Chondrocyte (in vitro differentiated cells): Measurements from ENCODE around the gene C16orf54. TPM values are rescaled to one million over a fixed set of nuclear protein-coding genes. Genes with fewer than 3 reads are reported as not detected.

ENCODE experiments used
- DNase-seq: peaks from one replicate; pipeline ENCODE4 v3.0.0; 2021; ENCODE audit warnings: mixed read lengths, low spot score
- H3K27ac Mint-ChIP-seq: one replicate; pipeline ENCODE4 v1.8.0; 2021; ENCODE audit warnings: mild to moderate bottlenecking, moderate library complexity, mixed read lengths; ENCODE audit not compliant: unreplicated experiment
- H3K27me3 Mint-ChIP-seq: 2 replicates; pipeline ENCODE4 v1.8.0; 2021; ENCODE audit warnings: low read depth, mixed read lengths
- H3K36me3 Mint-ChIP-seq: 2 replicates; pipeline ENCODE4 v1.8.0; 2021; ENCODE audit warnings: low read depth, mixed read lengths
- H3K4me1 Mint-ChIP-seq: 2 replicates; pipeline ENCODE4 v1.8.0; 2021; ENCODE audit warnings: low read depth, mild to moderate bottlenecking, mixed read lengths
- H3K4me3 Mint-ChIP-seq: one replicate; pipeline ENCODE4 v1.8.0; 2021; ENCODE audit warnings: mild to moderate bottlenecking, moderate library complexity, mixed read lengths; ENCODE audit not compliant: unreplicated experiment
- H3K9me3 Mint-ChIP-seq: 2 replicates; pipeline ENCODE4 v1.8.0; 2021; ENCODE audit warnings: low read depth, mixed read lengths
- CTCF ChIP-seq: fragments of 200-600 bp; sonication (generic); IDR thresholded peaks from 2 replicates; pipeline ENCODE4 v1.5.0; 2021; ENCODE audit warnings: antibody characterized with exemption, mild to moderate bottlenecking, moderate library complexity
- total RNA-seq: library from RNA; stranded (reverse); gene quantifications from 3 replicates; pipeline ENCODE4 v1.2.1, GENCODE V29; 2021

C16orf54 gene
- total RNA-seq, 1 donor from 2014 or later, result not detected

GRCh38 chr16:29720703-29721102 lies 25.1 kb downstream of the C16orf54 start:
- H3K4me1 Mint-ChIP-seq, result peaks cover 5% of the 10 kb centered on the region
- no peak overlapping the region for H3K4me3 Mint-ChIP-seq
- DNase-seq, result no peak

GRCh38 chr16:29719063-29719462 lies 26.7 kb downstream of the C16orf54 start:
- no peak for TF ChIP-seq CTCF
- Mint-ChIP-seq H3K27me3 (no peaks in the 10 kb centered on the region), H3K27ac (no peak overlapping the region), H3K9me3 (no peaks in the 10 kb centered on the region), H3K4me3 (no peak overlapping the region), H3K36me3 (no peaks in the 10 kb centered on the region), H3K4me1 (peaks cover 5% of the 10 kb centered on the region)
- peak; percentile 10 for DNase-seq

More at GRCh38 chr16:29720703-29721102, 25.1 kb downstream of the C16orf54 start:
- Mint-ChIP-seq H3K36me3 (no peaks in the 10 kb centered on the region), H3K9me3 (no peaks in the 10 kb centered on the region), H3K27me3 (no peaks in the 10 kb centered on the region), H3K27ac (no peak overlapping the region)
- TF ChIP-seq CTCF, result no peak

GRCh38 chr16:29717113-29717512 lies 28.7 kb downstream of the C16orf54 start:
- TF ChIP-seq CTCF, result no peak
- H3K36me3 Mint-ChIP-seq, result no peaks in the 10 kb centered on the region
- no peak overlapping the region for H3K27ac Mint-ChIP-seq
- no peak overlapping the region for H3K4me3 Mint-ChIP-seq
- H3K9me3 Mint-ChIP-seq, result no peaks in the 10 kb centered on the region
- H3K4me1 Mint-ChIP-seq, result peaks cover 5% of the 10 kb centered on the region
- no peak for DNase-seq
- H3K27me3 Mint-ChIP-seq, result no peaks in the 10 kb centered on the region

- H3K27me3 Mint-ChIP-seq, result no peaks in the 10 kb centered on the region
- no peak for DNase-seq
- H3K36me3 Mint-ChIP-seq, result no peaks in the 10 kb centered on the region
- H3K4me1 Mint-ChIP-seq, result peaks cover 8% of the 10 kb centered on the region
- no peak overlapping the region for H3K4me3 Mint-ChIP-seq
- TF ChIP-seq CTCF, result no peak
- H3K9me3 Mint-ChIP-seq, result no peaks in the 10 kb centered on the region
- H3K27ac Mint-ChIP-seq, result no peak overlapping the region
Observed at GRCh38 chr16:29714972-29715371, 30.8 kb downstream of the C16orf54 start.

GRCh38 chr16:29714396-29714795 lies 31.4 kb downstream of the C16orf54 start:
- H3K9me3 Mint-ChIP-seq, result no peaks in the 10 kb centered on the region
- no peak for DNase-seq
- peaks cover 11% of the 10 kb centered on the region for H3K4me1 Mint-ChIP-seq
- TF ChIP-seq CTCF, result no peak
- no peak overlapping the region for H3K4me3 Mint-ChIP-seq
- no peaks in the 10 kb centered on the region for H3K27me3 Mint-ChIP-seq
- H3K36me3 Mint-ChIP-seq, result no peaks in the 10 kb centered on the region
- H3K27ac Mint-ChIP-seq, result no peak overlapping the region
